ENCODE results near the gene SMOC1. TPM values are rescaled to one million over a fixed set of nuclear protein-coding genes. Genes with fewer than 3 reads are reported as not detected.

The SMOC1 gene, protein sequence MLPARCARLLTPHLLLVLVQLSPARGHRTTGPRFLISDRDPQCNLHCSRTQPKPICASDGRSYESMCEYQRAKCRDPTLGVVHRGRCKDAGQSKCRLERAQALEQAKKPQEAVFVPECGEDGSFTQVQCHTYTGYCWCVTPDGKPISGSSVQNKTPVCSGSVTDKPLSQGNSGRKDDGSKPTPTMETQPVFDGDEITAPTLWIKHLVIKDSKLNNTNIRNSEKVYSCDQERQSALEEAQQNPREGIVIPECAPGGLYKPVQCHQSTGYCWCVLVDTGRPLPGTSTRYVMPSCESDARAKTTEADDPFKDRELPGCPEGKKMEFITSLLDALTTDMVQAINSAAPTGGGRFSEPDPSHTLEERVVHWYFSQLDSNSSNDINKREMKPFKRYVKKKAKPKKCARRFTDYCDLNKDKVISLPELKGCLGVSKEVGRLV
- total RNA-seq, result 0.65 and 2.3 TPM in 2 replicates

GRCh38 chr14:69879175-69880043, at the start of gene SMOC1:
TSS of gene SMOC1 (plus strand) at chr14:69879416. CDS start at chr14:69879679, 263 bp downstream.

Other genes starting within 250 kb of the SMOC1 start
- gene SRSF5, start 112.3 kb upstream of the SMOC1 start, total RNA-seq, result 98.7 and 132 TPM in 2 replicates
- not detected in 2 replicates for gene SLC10A1, start 82.2 kb upstream of the SMOC1 start, total RNA-seq

Data from smooth muscle cell of bladder (primary cell).